HepG2 (cell line): ENCODE data around the gene CLEC16A. TPM values are rescaled to one million over a fixed set of nuclear protein-coding genes. Genes with fewer than 3 reads are reported as not detected.

Experiments used
- ATF7-NPFF ChIP-seq: sonication (generic); formaldehyde crosslinking; IDR thresholded peaks from 2 replicates; pipeline ENCODE4 v1.8.1; 2023; ENCODE audit warnings: mild to moderate bottlenecking, low read depth, missing genetic modification reagents, moderate library complexity
- CENPX ChIP-seq: sonication (generic); formaldehyde crosslinking; IDR thresholded peaks from 2 replicates; pipeline ENCODE4 v1.9.0; 2021; ENCODE audit warnings: mild to moderate bottlenecking, missing genetic modification reagents, moderate library complexity
- DMAP1 ChIP-seq: IDR thresholded peaks from 2 replicates; pipeline ENCODE4 v1.6.1; 2016
- FOSL2 ChIP-seq: sonication (generic); formaldehyde crosslinking; IDR thresholded peaks from 2 replicates; pipeline ENCODE4 v1.4.0; 2020; ENCODE audit warnings: missing genetic modification reagents
- HDAC6 ChIP-seq: fragments of 200-600 bp; sonication (generic); IDR thresholded peaks from 2 replicates; pipeline ENCODE4 v1.7.0; 2017; ENCODE audit warnings: mild to moderate bottlenecking, antibody characterized with exemption, low read length, low read depth
- MEF2D ChIP-seq: sonication (generic); formaldehyde crosslinking; IDR thresholded peaks from 2 replicates; pipeline ENCODE4 v1.5.1; 2020; ENCODE audit warnings: mild to moderate bottlenecking, missing genetic modification reagents
- MZF1 ChIP-seq: sonication (generic); formaldehyde crosslinking; IDR thresholded peaks from 2 replicates; pipeline ENCODE4 v1.8.1; 2023; ENCODE audit warnings: mild to moderate bottlenecking, missing genetic modification reagents, borderline replicate concordance
- NR2C2 ChIP-seq: sonication (generic); formaldehyde crosslinking; IDR thresholded peaks from 2 replicates; pipeline ENCODE4 v1.4.0; 2020; ENCODE audit warnings: missing genetic modification reagents, mild to moderate bottlenecking, moderate library complexity, borderline replicate concordance
- PAF1 ChIP-seq: IDR thresholded peaks from 2 replicates; pipeline ENCODE4 v1.6.1; 2016; ENCODE audit warnings: missing genetic modification reagents, missing compliant biosample characterization
- POLR2AphosphoS5 ChIP-seq: IDR thresholded peaks from 2 replicates; pipeline ENCODE4 v1.6.1; 2012; ENCODE audit warnings: low read depth, low read length
- TBX2 ChIP-seq: sonication (generic); formaldehyde crosslinking; IDR thresholded peaks from 2 replicates; pipeline ENCODE4 v1.5.0; 2020; ENCODE audit warnings: missing genetic modification reagents, mild to moderate bottlenecking, borderline replicate concordance
- YY1 ChIP-seq: IDR thresholded peaks from 2 replicates; pipeline ENCODE4 v1.6.1; 2011; ENCODE audit warnings: low read length, low read depth, moderate library complexity, mild to moderate bottlenecking; ENCODE audit not compliant: insufficient read depth, insufficient replicate concordance
- ZNF333 ChIP-seq: sonication (generic); formaldehyde crosslinking; IDR thresholded peaks from 2 replicates; pipeline ENCODE4 v1.4.0; 2020; ENCODE audit warnings: mild to moderate bottlenecking, missing genetic modification reagents, borderline replicate concordance
- ZNF382 ChIP-seq: sonication (generic); formaldehyde crosslinking; IDR thresholded peaks from 2 replicates; pipeline ENCODE4 v1.5.0; 2020; ENCODE audit warnings: missing genetic modification reagents, mild to moderate bottlenecking, borderline replicate concordance
- ZNF629 ChIP-seq: sonication (generic); formaldehyde crosslinking; conservative IDR thresholded peaks from 2 replicates; pipeline ENCODE4 v1.5.0; 2020; ENCODE audit warnings: missing genetic modification reagents
- ZNF761 ChIP-seq: sonication (generic); formaldehyde crosslinking; conservative IDR thresholded peaks from 2 replicates; pipeline ENCODE4 v1.4.0; 2020; ENCODE audit warnings: mild to moderate bottlenecking, missing genetic modification reagents
- ZNF766 ChIP-seq: sonication (generic); formaldehyde crosslinking; IDR thresholded peaks from 2 replicates; pipeline ENCODE4 v1.5.0; 2020; ENCODE audit warnings: missing genetic modification reagents, borderline replicate concordance
- ZNF841 ChIP-seq: sonication (generic); formaldehyde crosslinking; IDR thresholded peaks from 2 replicates; pipeline ENCODE4 v1.8.1; 2023; ENCODE audit warnings: missing genetic modification reagents, borderline replicate concordance
- ZNF850 ChIP-seq: sonication (generic); formaldehyde crosslinking; conservative IDR thresholded peaks from 2 replicates; pipeline ENCODE4 v1.9.0; 2021; ENCODE audit warnings: mild to moderate bottlenecking, missing genetic modification reagents
- polyA plus RNA-seq, 8 experiments: library from polyadenylated mRNA; depleted of rRNA in 3 of 8; stranded (reverse) in 7 of 8; unstranded in 1 of 8; fragments of >200 nt; fragmentation: Illumina TruSeq in 4 of 8; extraction: Trizol in 4 of 8; gene quantifications; 2 replicates each; pipeline versions ENCODE4 v1.2.1 to v1.2.3, GENCODE V29; 2011 to 2016; ENCODE audit warnings: low read depth in 4 of 8, missing spikeins in 1 of 8, mixed read lengths in 1 of 8; ENCODE audit not compliant: insufficient read depth in 1 of 8
- total RNA-seq, 5 experiments: library from RNA; depleted of rRNA; stranded (reverse); fragments of >200 nt; fragmentation: Illumina TruSeq; extraction: Trizol; gene quantifications; 2 replicates each; pipeline ENCODE4 v1.2.3, GENCODE V29; 2016; ENCODE audit warnings: low read depth in 1 of 5
- TF ChIP-seq, protein P1 (sequence below): sonication (generic); formaldehyde crosslinking; IDR thresholded peaks from 2 replicates; pipeline ENCODE4 v1.5.0; 2020; ENCODE audit warnings: mild to moderate bottlenecking, missing genetic modification reagents
- TF ChIP-seq, protein P2 (sequence below), 2 experiments: sonication (generic) in 1 of 2; formaldehyde crosslinking in 1 of 2; IDR thresholded peaks; 2 replicates each; pipeline versions ENCODE4 v1.4.0 to v1.6.1; 2018 to 2020; ENCODE audit warnings: missing genetic modification reagents in 2 of 2, borderline replicate concordance in 1 of 2, low read depth in 1 of 2, mild to moderate bottlenecking in 1 of 2, missing biosample characterization in 1 of 2
- TF ChIP-seq, protein P3 (sequence below): sonication (generic); formaldehyde crosslinking; IDR thresholded peaks from 2 replicates; pipeline ENCODE4 v1.4.0; 2020; ENCODE audit warnings: missing genetic modification reagents
- TF ChIP-seq, protein P4 (sequence below): IDR thresholded peaks from 2 replicates; pipeline ENCODE4 v1.6.1; 2012; ENCODE audit warnings: inconsistent platforms

Gene CLEC16A
- total and polyA plus RNA-seq, 2 of the 13 experiments (the other 11 are each of a cell fraction or from before 2014, with no cell fraction given), result 8.5 to 10.3 TPM

DNA sequence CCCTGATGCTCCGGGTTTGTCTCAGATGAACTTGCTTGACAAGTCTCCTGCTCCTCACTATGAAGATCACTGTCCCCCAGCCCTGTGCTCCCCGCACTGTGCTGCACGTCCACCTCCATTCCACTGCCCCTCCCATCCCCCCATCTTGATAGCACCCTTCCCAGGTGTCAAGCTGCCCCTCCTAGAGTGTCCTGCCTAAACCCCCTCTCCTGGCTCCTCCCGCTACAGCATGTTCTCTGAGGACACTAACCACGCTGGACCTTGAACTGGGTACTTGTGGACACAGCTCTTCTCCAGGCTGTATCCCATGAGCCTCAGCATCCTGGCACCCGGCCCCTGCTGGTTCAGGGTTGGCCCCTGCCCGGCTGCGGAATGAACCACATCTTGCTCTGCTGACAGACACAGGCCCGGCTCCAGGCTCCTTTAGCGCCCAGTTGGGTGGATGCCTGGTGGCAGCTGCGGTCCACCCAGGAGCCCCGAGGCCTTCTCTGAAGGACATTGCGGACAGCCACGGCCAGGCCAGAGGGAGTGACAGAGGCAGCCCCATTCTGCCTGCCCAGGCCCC lies 20.6 kb upstream of the CLEC16A start (continued):
- TF ChIP-seq, protein P1, sequence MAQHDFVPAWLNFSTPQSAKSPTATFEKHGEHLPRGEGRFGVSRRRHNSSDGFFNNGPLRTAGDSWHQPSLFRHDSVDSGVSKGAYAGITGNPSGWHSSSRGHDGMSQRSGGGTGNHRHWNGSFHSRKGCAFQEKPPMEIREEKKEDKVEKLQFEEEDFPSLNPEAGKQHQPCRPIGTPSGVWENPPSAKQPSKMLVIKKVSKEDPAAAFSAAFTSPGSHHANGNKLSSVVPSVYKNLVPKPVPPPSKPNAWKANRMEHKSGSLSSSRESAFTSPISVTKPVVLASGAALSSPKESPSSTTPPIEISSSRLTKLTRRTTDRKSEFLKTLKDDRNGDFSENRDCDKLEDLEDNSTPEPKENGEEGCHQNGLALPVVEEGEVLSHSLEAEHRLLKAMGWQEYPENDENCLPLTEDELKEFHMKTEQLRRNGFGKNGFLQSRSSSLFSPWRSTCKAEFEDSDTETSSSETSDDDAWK (CRISPR knock-in tag), result no peak
- TF ChIP-seq CENPX (CRISPR knock-in tag) (no peak), ZNF333 (CRISPR knock-in tag) (0 out of 2 replicates have a peak, but pooled peaks have one; percentile 68), ZNF629 (CRISPR knock-in tag) (no peak), DMAP1 (CRISPR knock-in tag) (peak; percentile 38; the same call in 1 of the 2 replicates), MEF2D (CRISPR knock-in tag) (peak; percentile 64; the same call in 1 of the 2 replicates), MZF1 (CRISPR knock-in tag) (peak; percentile 11; the same call in 1 of the 2 replicates), ZNF766 (CRISPR knock-in tag) (no peak), NR2C2 (CRISPR knock-in tag) (peak; percentile 53; the same call in 1 of the 2 replicates), PAF1 (no peak), ZNF761 (CRISPR knock-in tag) (no peak; the same call in 1 of the 2 replicates), HDAC6 (no peak), YY1 (no peak), ZNF382 (CRISPR knock-in tag) (no peak), ZNF850 (CRISPR knock-in tag) (no peak), TBX2 (CRISPR knock-in tag) (peak; percentile 67; the same call in 1 of the 2 replicates), FOSL2 (CRISPR knock-in tag) (no peak), ZNF841 (CRISPR knock-in tag) (no peak), ATF7-NPFF (CRISPR knock-in tag) (no peak), POLR2AphosphoS5 (no peak)
- TF ChIP-seq, protein P2, sequence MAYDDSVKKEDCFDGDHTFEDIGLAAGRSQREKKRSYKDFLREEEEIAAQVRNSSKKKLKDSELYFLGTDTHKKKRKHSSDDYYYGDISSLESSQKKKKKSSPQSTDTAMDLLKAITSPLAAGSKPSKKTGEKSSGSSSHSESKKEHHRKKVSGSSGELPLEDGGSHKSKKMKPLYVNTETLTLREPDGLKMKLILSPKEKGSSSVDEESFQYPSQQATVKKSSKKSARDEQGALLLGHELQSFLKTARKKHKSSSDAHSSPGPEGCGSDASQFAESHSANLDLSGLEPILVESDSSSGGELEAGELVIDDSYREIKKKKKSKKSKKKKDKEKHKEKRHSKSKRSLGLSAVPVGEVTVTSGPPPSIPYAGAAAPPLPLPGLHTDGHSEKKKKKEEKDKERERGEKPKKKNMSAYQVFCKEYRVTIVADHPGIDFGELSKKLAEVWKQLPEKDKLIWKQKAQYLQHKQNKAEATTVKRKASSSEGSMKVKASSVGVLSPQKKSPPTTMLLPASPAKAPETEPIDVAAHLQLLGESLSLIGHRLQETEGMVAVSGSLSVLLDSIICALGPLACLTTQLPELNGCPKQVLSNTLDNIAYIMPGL (CRISPR knock-in tag; IDR thresholded peaks at IDR 0.05; ENCODE audit: borderline replicate concordance in 1 of 2, low read depth in 1 of 2), result peak in 1 of 2 experiments; percentile 72; a peak in 2 of 4 replicates
- TF ChIP-seq, protein P3, sequence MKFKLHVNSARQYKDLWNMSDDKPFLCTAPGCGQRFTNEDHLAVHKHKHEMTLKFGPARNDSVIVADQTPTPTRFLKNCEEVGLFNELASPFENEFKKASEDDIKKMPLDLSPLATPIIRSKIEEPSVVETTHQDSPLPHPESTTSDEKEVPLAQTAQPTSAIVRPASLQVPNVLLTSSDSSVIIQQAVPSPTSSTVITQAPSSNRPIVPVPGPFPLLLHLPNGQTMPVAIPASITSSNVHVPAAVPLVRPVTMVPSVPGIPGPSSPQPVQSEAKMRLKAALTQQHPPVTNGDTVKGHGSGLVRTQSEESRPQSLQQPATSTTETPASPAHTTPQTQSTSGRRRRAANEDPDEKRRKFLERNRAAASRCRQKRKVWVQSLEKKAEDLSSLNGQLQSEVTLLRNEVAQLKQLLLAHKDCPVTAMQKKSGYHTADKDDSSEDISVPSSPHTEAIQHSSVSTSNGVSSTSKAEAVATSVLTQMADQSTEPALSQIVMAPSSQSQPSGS (CRISPR knock-in tag), result no peak
- TF ChIP-seq, protein P4, sequence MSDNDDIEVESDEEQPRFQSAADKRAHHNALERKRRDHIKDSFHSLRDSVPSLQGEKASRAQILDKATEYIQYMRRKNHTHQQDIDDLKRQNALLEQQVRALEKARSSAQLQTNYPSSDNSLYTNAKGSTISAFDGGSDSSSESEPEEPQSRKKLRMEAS, result peak; percentile 65
